ENCODE measurements around the gene GNG8.

DNA sequence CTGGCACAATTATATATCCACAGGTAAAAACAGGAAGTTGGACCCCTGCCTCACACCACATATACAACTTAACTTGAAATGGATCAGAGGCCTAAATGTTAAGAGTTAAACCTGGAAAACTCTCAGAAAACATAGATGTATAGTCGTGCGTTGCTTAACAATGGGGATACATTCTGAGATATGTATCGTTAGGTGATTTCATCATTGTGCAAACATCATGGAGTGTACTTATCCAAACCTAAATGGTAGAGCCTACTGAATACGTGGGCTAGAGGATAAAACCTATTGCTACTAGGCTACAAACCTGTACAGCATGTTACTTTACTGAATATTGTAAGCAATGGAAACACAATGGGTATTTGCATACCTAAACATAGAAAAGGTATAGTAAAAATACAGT lies 49.7 kb downstream of the GNG8 start:
- TF ChIP-seq, protein P1, sequence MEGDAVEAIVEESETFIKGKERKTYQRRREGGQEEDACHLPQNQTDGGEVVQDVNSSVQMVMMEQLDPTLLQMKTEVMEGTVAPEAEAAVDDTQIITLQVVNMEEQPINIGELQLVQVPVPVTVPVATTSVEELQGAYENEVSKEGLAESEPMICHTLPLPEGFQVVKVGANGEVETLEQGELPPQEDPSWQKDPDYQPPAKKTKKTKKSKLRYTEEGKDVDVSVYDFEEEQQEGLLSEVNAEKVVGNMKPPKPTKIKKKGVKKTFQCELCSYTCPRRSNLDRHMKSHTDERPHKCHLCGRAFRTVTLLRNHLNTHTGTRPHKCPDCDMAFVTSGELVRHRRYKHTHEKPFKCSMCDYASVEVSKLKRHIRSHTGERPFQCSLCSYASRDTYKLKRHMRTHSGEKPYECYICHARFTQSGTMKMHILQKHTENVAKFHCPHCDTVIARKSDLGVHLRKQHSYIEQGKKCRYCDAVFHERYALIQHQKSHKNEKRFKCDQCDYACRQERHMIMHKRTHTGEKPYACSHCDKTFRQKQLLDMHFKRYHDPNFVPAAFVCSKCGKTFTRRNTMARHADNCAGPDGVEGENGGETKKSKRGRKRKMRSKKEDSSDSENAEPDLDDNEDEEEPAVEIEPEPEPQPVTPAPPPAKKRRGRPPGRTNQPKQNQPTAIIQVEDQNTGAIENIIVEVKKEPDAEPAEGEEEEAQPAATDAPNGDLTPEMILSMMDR (IDR thresholded peaks at IDR 0.05) = no peak
- TF ChIP-seq EP300 (IDR thresholded peaks at IDR 0.05; ENCODE audit: low read depth) (no peak), POLR2A (IDR thresholded peaks at IDR 0.05) (no peak)
